ENCODE data around the gene GIPR. TPM values are rescaled to one million over a fixed set of nuclear protein-coding genes. Genes with fewer than 3 reads are reported as not detected.
A peak's percentile ranks its signal among the peaks of the same experiment; 100 is the strongest.

Gene GIPR
- total and polyA plus RNA-seq, 8 donors: 2.6 to 49.0 (median 7.7) TPM

GRCh38 chr19:45659096-45659729 is 8.8 kb upstream of the GIPR start:
- Histone ChIP-seq H3K4me1 (no peaks in the 10 kb centered on the region), H3K27me3 (no peaks in the 10 kb centered on the region), H3K36me3 (no peaks in the 10 kb centered on the region), H3K4me3 (no peak overlapping the region), H3K9me3 (no peaks in the 10 kb centered on the region), H3K27ac (no peak overlapping the region)
- FAIRE-seq: no peak
- TF ChIP-seq, protein P1, sequence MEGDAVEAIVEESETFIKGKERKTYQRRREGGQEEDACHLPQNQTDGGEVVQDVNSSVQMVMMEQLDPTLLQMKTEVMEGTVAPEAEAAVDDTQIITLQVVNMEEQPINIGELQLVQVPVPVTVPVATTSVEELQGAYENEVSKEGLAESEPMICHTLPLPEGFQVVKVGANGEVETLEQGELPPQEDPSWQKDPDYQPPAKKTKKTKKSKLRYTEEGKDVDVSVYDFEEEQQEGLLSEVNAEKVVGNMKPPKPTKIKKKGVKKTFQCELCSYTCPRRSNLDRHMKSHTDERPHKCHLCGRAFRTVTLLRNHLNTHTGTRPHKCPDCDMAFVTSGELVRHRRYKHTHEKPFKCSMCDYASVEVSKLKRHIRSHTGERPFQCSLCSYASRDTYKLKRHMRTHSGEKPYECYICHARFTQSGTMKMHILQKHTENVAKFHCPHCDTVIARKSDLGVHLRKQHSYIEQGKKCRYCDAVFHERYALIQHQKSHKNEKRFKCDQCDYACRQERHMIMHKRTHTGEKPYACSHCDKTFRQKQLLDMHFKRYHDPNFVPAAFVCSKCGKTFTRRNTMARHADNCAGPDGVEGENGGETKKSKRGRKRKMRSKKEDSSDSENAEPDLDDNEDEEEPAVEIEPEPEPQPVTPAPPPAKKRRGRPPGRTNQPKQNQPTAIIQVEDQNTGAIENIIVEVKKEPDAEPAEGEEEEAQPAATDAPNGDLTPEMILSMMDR (IDR thresholded peaks at IDR 0.05): no peak
- peak in 1 of 6 donors; percentile 44 for DNase-seq
- 55 to 71% methylated on average over 6 of the region's 6 CpGs for WGBS, 2 donors
- intact Hi-C loops (cut with DNase I): no loop called here
- ATAC-seq: no peak

GRCh38 chr19:45660636-45661035 is 7.4 kb upstream of the GIPR start:
- Histone ChIP-seq H3K4me3 (no peak overlapping the region), H3K36me3 (no peaks in the 10 kb centered on the region), H3K9me3 (no peaks in the 10 kb centered on the region), H3K27ac (no peak overlapping the region), H3K27me3 (no peaks in the 10 kb centered on the region), H3K4me1 (no peaks in the 10 kb centered on the region)
- 50 to 63% methylated on average over 8 of the region's 8 CpGs for WGBS, 2 donors
- DNase-seq (no peak), FAIRE-seq (no peak), ATAC-seq (no peak)
- TF ChIP-seq, protein P1 (IDR thresholded peaks at IDR 0.05): no peak
- intact Hi-C loops (cut with DNase I): no loop called here

- Histone ChIP-seq H3K4me1 (no peaks in the 10 kb centered on the region), H3K4me3 (no peak overlapping the region), H3K9me3 (no peaks in the 10 kb centered on the region), H3K27me3 (no peaks in the 10 kb centered on the region), H3K36me3 (no peaks in the 10 kb centered on the region), H3K27ac (no peak overlapping the region)
- ATAC-seq (no peak), FAIRE-seq (no peak), DNase-seq (no peak)
- TF ChIP-seq, protein P1 (IDR thresholded peaks at IDR 0.05): no peak
- intact Hi-C loops (cut with DNase I): no loop called here
- 86 to 95% methylated on average over 1 of the region's 1 CpG for WGBS, 2 donors
These were observed 4.2 kb upstream of the GIPR start for GRCh38 chr19:45663800-45664199.

DNA sequence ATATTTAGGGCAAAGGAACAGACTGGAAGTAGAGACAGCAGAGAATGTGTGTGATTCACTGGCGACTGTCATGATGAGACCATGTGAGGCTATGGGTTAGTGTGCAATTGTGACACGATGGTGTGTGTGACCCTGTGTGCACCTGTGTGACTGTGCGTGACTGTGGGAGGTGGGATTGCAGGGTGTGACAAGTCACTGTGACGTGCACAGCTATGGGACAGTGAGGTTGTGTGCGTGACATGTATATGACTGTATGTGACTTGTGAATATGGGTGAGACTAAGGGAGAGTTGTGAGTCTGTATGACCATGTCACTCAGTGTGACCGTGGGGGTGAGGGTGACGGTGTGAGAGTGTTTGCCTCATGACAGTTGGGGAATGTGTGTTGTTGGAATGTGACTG is 3.4 kb upstream of the GIPR start:
- Histone ChIP-seq H3K27ac (no peak overlapping the region), H3K4me3 (no peak overlapping the region), H3K4me1 (no peaks in the 10 kb centered on the region), H3K9me3 (no peaks in the 10 kb centered on the region), H3K27me3 (no peaks in the 10 kb centered on the region), H3K36me3 (no peaks in the 10 kb centered on the region)
- TF ChIP-seq, protein P1 (IDR thresholded peaks at IDR 0.05): no peak
- intact Hi-C loops (cut with DNase I): no loop called here
- no peak for DNase-seq
- FAIRE-seq: no peak
- ATAC-seq: no peak
- 58 to 76% methylated on average over 7 of the region's 7 CpGs for WGBS, 2 donors

GRCh38 chr19:45668342-45668871 is 386 bp downstream of the GIPR start:
- DNase-seq: no peak
- WGBS, 2 donors: 0% methylated on average over 19 of the region's 19 CpGs
- Histone ChIP-seq H3K36me3 (no peaks in the 10 kb centered on the region), H3K9me3 (no peaks in the 10 kb centered on the region), H3K27me3 (no peaks in the 10 kb centered on the region), H3K27ac (peak overlapping the region; percentile 9 to 62 (median 26)), H3K4me3 (peak overlapping the region; percentile 11 to 50 (median 36)), H3K4me1 (no peaks in the 10 kb centered on the region)
- peak in 1 of 4 donors; percentile 0 for ATAC-seq
- TF ChIP-seq, protein P1 (IDR thresholded peaks at IDR 0.05): no peak
- FAIRE-seq: no peak
- intact Hi-C loops (cut with DNase I): no loop called here

Data from pancreas (tissue), 10 donors.